ENCODE measurements around the gene UBAC2.

The UBAC2 gene

GRCh38 chr13:99158846-99159245 is 41.8 kb upstream of the UBAC2 start (continued):
- TF ChIP-seq RARB (CRISPR knock-in tag; IDR thresholded peaks at IDR 0.05) (no peak), PPARA (CRISPR knock-in tag; IDR thresholded peaks at IDR 0.05; ENCODE audit: borderline replicate concordance) (no peak)

- ATAC-seq, result no peak
- TF ChIP-seq ZNF70 (CRISPR knock-in tag; IDR thresholded peaks at IDR 0.05) (no peak), GLIS3 (CRISPR knock-in tag; IDR thresholded peaks at IDR 0.05) (no peak), PPARA (CRISPR knock-in tag; IDR thresholded peaks at IDR 0.05; ENCODE audit: borderline replicate concordance) (no peak), SNAI2 (CRISPR knock-in tag; IDR thresholded peaks at IDR 0.05) (no peak), TSHZ2 (CRISPR knock-in tag; IDR thresholded peaks at IDR 0.05) (no peak), PATZ1 (CRISPR knock-in tag; IDR thresholded peaks at IDR 0.05; ENCODE audit: borderline replicate concordance) (no peak), ZNF8 (CRISPR knock-in tag; IDR thresholded peaks at IDR 0.05) (no peak), ZNF565 (CRISPR knock-in tag; conservative IDR thresholded peaks at IDR 0.05; ENCODE audit: low read depth) (no peak), ISL1 (CRISPR knock-in tag; IDR thresholded peaks at IDR 0.05) (no peak), TOX (CRISPR knock-in tag; IDR thresholded peaks at IDR 0.05; ENCODE audit: borderline replicate concordance) (no peak), ZFP3 (CRISPR knock-in tag; IDR thresholded peaks at IDR 0.05) (no peak)
Measured at GRCh38 chr13:99159331-99160061, 41.2 kb upstream of the UBAC2 start.

- TF ChIP-seq ISL1 (CRISPR knock-in tag; IDR thresholded peaks at IDR 0.05), result no peak
- no peak for TF ChIP-seq ZFP30 (CRISPR knock-in tag; IDR thresholded peaks at IDR 0.05)
- TF ChIP-seq ZFP3 (CRISPR knock-in tag; IDR thresholded peaks at IDR 0.05), result no peak
- no peak for TF ChIP-seq CREB5 (CRISPR knock-in tag; IDR thresholded peaks at IDR 0.05; ENCODE audit: low read depth)
- TF ChIP-seq GLIS3 (CRISPR knock-in tag; IDR thresholded peaks at IDR 0.05), result no peak
- TF ChIP-seq BACH2 (CRISPR knock-in tag; IDR thresholded peaks at IDR 0.05; ENCODE audit: borderline replicate concordance), result no peak
- TF ChIP-seq TCF4 (CRISPR knock-in tag; IDR thresholded peaks at IDR 0.05; ENCODE audit: borderline replicate concordance), result no peak
- TF ChIP-seq PATZ1 (CRISPR knock-in tag; IDR thresholded peaks at IDR 0.05; ENCODE audit: borderline replicate concordance), result no peak
- no peak for TF ChIP-seq ZNF565 (CRISPR knock-in tag; conservative IDR thresholded peaks at IDR 0.05; ENCODE audit: low read depth)
- TF ChIP-seq SNAI2 (CRISPR knock-in tag; IDR thresholded peaks at IDR 0.05), result no peak
- no peak for TF ChIP-seq CSDC2 (CRISPR knock-in tag; IDR thresholded peaks at IDR 0.05)
- TF ChIP-seq TOX (CRISPR knock-in tag; IDR thresholded peaks at IDR 0.05; ENCODE audit: borderline replicate concordance), result no peak
- no peak for TF ChIP-seq ZNF70 (CRISPR knock-in tag; IDR thresholded peaks at IDR 0.05)
- no peak for TF ChIP-seq ESRRG (CRISPR knock-in tag; IDR thresholded peaks at IDR 0.05)
- no peak for TF ChIP-seq OSR1 (CRISPR knock-in tag; IDR thresholded peaks at IDR 0.05)
- no peak for TF ChIP-seq ARNTL (CRISPR knock-in tag; IDR thresholded peaks at IDR 0.05; ENCODE audit: borderline replicate concordance, low read depth)
- no peak for TF ChIP-seq POU6F1 (CRISPR knock-in tag; IDR thresholded peaks at IDR 0.05; ENCODE audit: borderline replicate concordance, low read depth)
- no peak for TF ChIP-seq RARB (CRISPR knock-in tag; IDR thresholded peaks at IDR 0.05)
- no peak for TF ChIP-seq ZNF8 (CRISPR knock-in tag; IDR thresholded peaks at IDR 0.05)
- no peak for ATAC-seq
Measured at GRCh38 chr13:99160415-99160814, 40.2 kb upstream of the UBAC2 start.
